H4 (cell line): ENCODE measurements around the gene DIPK2A. TPM values are rescaled to one million over a fixed set of nuclear protein-coding genes. Genes with fewer than 3 reads are reported as not detected.

ENCODE experiments used
- DNase-seq: peaks from one replicate; pipeline ENCODE4 v3.0.0-alpha.2; 2015; ENCODE audit warnings: low spot score
- total RNA-seq: library from RNA; depleted of rRNA; stranded (reverse); fragments of >200 nt; shearing (Covaris generic); gene quantifications from 2 replicates; pipeline ENCODE4 v1.2.3, GENCODE V29; 2014; rRNA removed

DIPK2A gene
- 27.4 and 42.1 TPM in 2 replicates for total RNA-seq

- peak; percentile 98 for DNase-seq
Observed at GRCh38 chr3:143971359-143972154, at the start of gene DIPK2A. Gene DIPK2A, plus strand, starts transcription at chr3:143971823. Its CDS starts 510 bp downstream, at chr3:143972333.

- DNase-seq = no peak
Observed at GRCh38 chr3:143924522-143925285, 46.9 kb upstream of the DIPK2A start.

- DNase-seq = no peak
Observed at GRCh38 chr3:143928056-143928455, 43.6 kb upstream of the DIPK2A start.

- no peak for DNase-seq
Observed at GRCh38 chr3:143928541-143929255, 42.9 kb upstream of the DIPK2A start.

- no peak for DNase-seq
Observed at GRCh38 chr3:143934791-143935190, 36.8 kb upstream of the DIPK2A start.

- DNase-seq = no peak
Observed at GRCh38 chr3:143935678-143936077, 35.9 kb upstream of the DIPK2A start.

GRCh38 chr3:143950810-143951209, 20.8 kb upstream of the DIPK2A start:
- no peak for DNase-seq

- DNase-seq = peak; percentile 34
Observed at GRCh38 chr3:143951351-143951971, 20.2 kb upstream of the DIPK2A start.

- DNase-seq = no peak
Observed at GRCh38 chr3:143952569-143953072, 19.0 kb upstream of the DIPK2A start.

- DNase-seq = no peak
Observed at GRCh38 chr3:143955113-143955512, 16.5 kb upstream of the DIPK2A start.

GRCh38 chr3:143956838-143957237, 14.8 kb upstream of the DIPK2A start:
- DNase-seq = no peak

- DNase-seq = no peak
Observed at GRCh38 chr3:143957453-143957852, 14.2 kb upstream of the DIPK2A start.

GRCh38 chr3:143958966-143959365, 12.7 kb upstream of the DIPK2A start:
- no peak for DNase-seq

- no peak for DNase-seq
Observed at GRCh38 chr3:143961342-143961741, 10.3 kb upstream of the DIPK2A start.

- DNase-seq = no peak
Observed at GRCh38 chr3:143963946-143964345, 7.7 kb upstream of the DIPK2A start.

- DNase-seq = peak; percentile 33
Observed at GRCh38 chr3:143970773-143971358, 757 bp upstream of the DIPK2A start.

GRCh38 chr3:143972155-143972504, 507 bp downstream of the DIPK2A start:
- no peak for DNase-seq

GRCh38 chr3:143972505-143973258, 1.1 kb downstream of the DIPK2A start:
- DNase-seq = peak; percentile 57

- DNase-seq = peak; percentile 86
Observed at GRCh38 chr3:143973259-143974021, 1.8 kb downstream of the DIPK2A start.
